ENCODE measurements around the gene TRIM25. TPM values are rescaled to one million over a fixed set of nuclear protein-coding genes. Genes with fewer than 3 reads are reported as not detected.

Gene TRIM25
- total RNA-seq, 1 donor from 2014 or later = 51.5 TPM

GRCh38 chr17:56930739-56931337 lies 17.0 kb upstream of the TRIM25 start:
- intact Hi-C loops (cut with DNase I) = no loop called here
- DNase-seq (ENCODE audit: low spot score) (no peak), ATAC-seq (no peak)

- DNase-seq (ENCODE audit: low spot score) = no peak
- intact Hi-C loops (cut with DNase I) = no loop called here
- ATAC-seq = no peak
Observed at GRCh38 chr17:56929362-56929969, 15.6 kb upstream of the TRIM25 start.

GRCh38 chr17:56928586-56928985 lies 14.7 kb upstream of the TRIM25 start:
- ATAC-seq (no peak), DNase-seq (ENCODE audit: low spot score) (no peak)
- intact Hi-C loops (cut with DNase I) = no loop called here

GRCh38 chr17:56926704-56927103 lies 12.9 kb upstream of the TRIM25 start:
- intact Hi-C loops (cut with DNase I) = no loop called here
- ATAC-seq (no peak), DNase-seq (ENCODE audit: low spot score) (no peak)

- DNase-seq (ENCODE audit: low spot score) (no peak), ATAC-seq (no peak)
- intact Hi-C loops (cut with DNase I) = no loop called here
Observed at GRCh38 chr17:56926270-56926669, 12.4 kb upstream of the TRIM25 start.

GRCh38 chr17:56925088-56925487 lies 11.2 kb upstream of the TRIM25 start:
- ATAC-seq = no peak
- intact Hi-C loops (cut with DNase I) = no loop called here
- no peak for DNase-seq (ENCODE audit: low spot score)

- intact Hi-C loops (cut with DNase I) = no loop called here
- no peak for ATAC-seq
- DNase-seq (ENCODE audit: low spot score) = no peak
Observed at GRCh38 chr17:56919717-56920116, 5.9 kb upstream of the TRIM25 start.

- ATAC-seq (no peak), DNase-seq (ENCODE audit: low spot score) (no peak)
- intact Hi-C loops (cut with DNase I) = no loop called here
Observed at GRCh38 chr17:56918916-56919315, 5.1 kb upstream of the TRIM25 start.

GRCh38 chr17:56917559-56918296 lies 3.9 kb upstream of the TRIM25 start:
- intact Hi-C loops (cut with DNase I) = no loop called here
- DNase-seq (ENCODE audit: low spot score) (no peak), ATAC-seq (no peak)

GRCh38 chr17:56914581-56915273 lies 878 bp upstream of the TRIM25 start:
- DNase-seq (ENCODE audit: low spot score) (no peak), ATAC-seq (peak; percentile 1)
- intact Hi-C loops (cut with DNase I) = no loop called here

GRCh38 chr17:56913353-56913866 lies 439 bp downstream of the TRIM25 start:
- no peak for DNase-seq (ENCODE audit: low spot score)
- intact Hi-C loops (cut with DNase I) = no loop called here

GRCh38 chr17:56913000-56913311 lies 893 bp downstream of the TRIM25 start:
- ATAC-seq = no peak
- intact Hi-C loops (cut with DNase I) = no loop called here

More at GRCh38 chr17:56913353-56913866, 439 bp downstream of the TRIM25 start:
- ATAC-seq = peak; percentile 48

GRCh38 chr17:56912105-56912999 lies 1.5 kb downstream of the TRIM25 start:
- ATAC-seq = peak; percentile 57
- intact Hi-C loops (cut with DNase I) = no loop called here
- DNase-seq (ENCODE audit: low spot score) = peak; percentile 71

More at GRCh38 chr17:56913000-56913311, 893 bp downstream of the TRIM25 start:
- DNase-seq (ENCODE audit: low spot score) = no peak

- ATAC-seq = no peak
Observed at GRCh38 chr17:56910509-56911235, 3.2 kb downstream of the TRIM25 start.

GRCh38 chr17:56909742-56910508 lies 3.9 kb downstream of the TRIM25 start:
- intact Hi-C loops (cut with DNase I) = no loop called here
- DNase-seq (ENCODE audit: low spot score) (no peak), ATAC-seq (peak; percentile 6)

More at GRCh38 chr17:56910509-56911235, 3.2 kb downstream of the TRIM25 start:
- DNase-seq (ENCODE audit: low spot score) = no peak
- intact Hi-C loops (cut with DNase I) = no loop called here

GRCh38 chr17:56908001-56908542 lies 5.8 kb downstream of the TRIM25 start:
- DNase-seq (ENCODE audit: low spot score) (peak; percentile 67), ATAC-seq (peak; percentile 44)
- intact Hi-C loops (cut with DNase I) = no loop called here

- intact Hi-C loops (cut with DNase I) = no loop called here
- DNase-seq (ENCODE audit: low spot score) (peak; percentile 30), ATAC-seq (no peak)
Observed at GRCh38 chr17:56903560-56903959, 10.3 kb downstream of the TRIM25 start.
